HS-27A (cell line): Measurements from ENCODE around the gene UBR1.
"Not testable (repeated sequence)": the region's sequence is repeated elsewhere in the genome, so short reads cannot be mapped to it uniquely, and the experiment has no call there.

ENCODE experiments used
- DNase-seq: peaks from one replicate; pipeline ENCODE4 v3.0.0-alpha.2; 2012; ENCODE audit warnings: low read depth, missing footprints

Gene UBR1

GRCh38 chr15:42911058-42911592 is 194.7 kb downstream of the UBR1 start:
- no peak for DNase-seq

- DNase-seq, result no peak
These were observed 197.3 kb downstream of the UBR1 start for GRCh38 chr15:42908538-42908937.

- DNase-seq, result no peak
These were observed 202.2 kb downstream of the UBR1 start for GRCh38 chr15:42903388-42904324.

- not testable (repeated sequence) for DNase-seq
These were observed 211.9 kb downstream of the UBR1 start for GRCh38 chr15:42893911-42894310.
